Occipital lobe (tissue), 2 donors: ENCODE measurements around the gene LRRC14B. TPM values are rescaled to one million over a fixed set of nuclear protein-coding genes. Genes with fewer than 3 reads are reported as not detected.
"Not testable (repeated sequence)": the region's sequence is repeated elsewhere in the genome, so short reads cannot be mapped to it uniquely, and the experiment has no call there.

Source experiments
- DNase-seq: peaks from one replicate; lab custom pipeline; 2025; lab: John Stamatoyannopoulos, UW
- total RNA-seq: library from RNA; depleted of rRNA; stranded (reverse); fragments of >200 nt; gene quantifications from one replicate; pipeline ENCODE4 v1.2.3, GENCODE V29; 2014

The LRRC14B gene
- total RNA-seq, 1 donor from 2014 or later: not detected

- no peak for DNase-seq
These were observed 31.2 kb upstream of the LRRC14B start for GRCh38 chr5:160173-160510.

DNA sequence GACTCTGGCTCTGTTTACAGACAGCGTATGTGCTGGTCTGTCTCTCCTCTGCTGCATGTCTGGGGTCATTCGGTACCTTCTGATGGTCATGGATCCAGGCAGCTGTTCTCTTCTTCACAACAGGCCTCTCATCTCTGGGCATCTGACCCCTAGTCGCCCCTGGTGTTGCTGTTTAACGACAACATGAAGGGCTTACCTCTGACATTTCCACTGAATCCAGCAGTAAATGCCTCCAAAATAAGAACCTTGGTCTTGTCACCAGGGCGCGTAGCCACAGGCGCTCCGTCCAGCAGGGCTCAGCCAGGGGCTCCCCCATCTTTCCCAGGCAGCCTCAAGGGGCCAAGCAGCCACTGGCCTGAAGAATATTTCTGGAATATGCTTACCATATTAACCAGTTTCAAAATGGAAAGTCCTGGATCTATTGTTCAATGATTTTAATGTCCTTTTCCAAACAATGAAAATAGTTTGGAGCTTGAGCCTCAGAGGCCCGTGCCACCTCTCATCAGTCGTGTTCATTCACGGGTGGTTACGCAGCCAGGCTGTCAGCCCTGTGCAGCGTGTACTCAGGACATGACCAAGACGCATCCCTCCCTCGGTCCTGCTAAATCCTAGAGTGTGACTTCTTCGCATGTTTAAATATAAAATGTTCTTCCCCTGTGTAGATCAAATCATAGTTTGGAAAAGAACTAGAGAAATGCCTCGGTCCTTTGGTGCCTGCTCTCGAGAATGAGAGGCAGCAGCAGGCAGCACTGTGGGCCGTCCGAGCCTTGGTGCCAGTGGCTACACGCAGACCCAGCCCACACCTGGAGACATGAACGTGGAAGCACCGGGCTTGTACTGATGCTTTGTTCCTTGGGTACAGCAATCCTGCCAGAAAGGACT lies 30.1 kb upstream of the LRRC14B start:
- no peak for DNase-seq

- DNase-seq: no peak
These were observed 29.5 kb upstream of the LRRC14B start for GRCh38 chr5:161803-162110.

GRCh38 chr5:162190-162564 lies 29.1 kb upstream of the LRRC14B start:
- no peak for DNase-seq

DNA sequence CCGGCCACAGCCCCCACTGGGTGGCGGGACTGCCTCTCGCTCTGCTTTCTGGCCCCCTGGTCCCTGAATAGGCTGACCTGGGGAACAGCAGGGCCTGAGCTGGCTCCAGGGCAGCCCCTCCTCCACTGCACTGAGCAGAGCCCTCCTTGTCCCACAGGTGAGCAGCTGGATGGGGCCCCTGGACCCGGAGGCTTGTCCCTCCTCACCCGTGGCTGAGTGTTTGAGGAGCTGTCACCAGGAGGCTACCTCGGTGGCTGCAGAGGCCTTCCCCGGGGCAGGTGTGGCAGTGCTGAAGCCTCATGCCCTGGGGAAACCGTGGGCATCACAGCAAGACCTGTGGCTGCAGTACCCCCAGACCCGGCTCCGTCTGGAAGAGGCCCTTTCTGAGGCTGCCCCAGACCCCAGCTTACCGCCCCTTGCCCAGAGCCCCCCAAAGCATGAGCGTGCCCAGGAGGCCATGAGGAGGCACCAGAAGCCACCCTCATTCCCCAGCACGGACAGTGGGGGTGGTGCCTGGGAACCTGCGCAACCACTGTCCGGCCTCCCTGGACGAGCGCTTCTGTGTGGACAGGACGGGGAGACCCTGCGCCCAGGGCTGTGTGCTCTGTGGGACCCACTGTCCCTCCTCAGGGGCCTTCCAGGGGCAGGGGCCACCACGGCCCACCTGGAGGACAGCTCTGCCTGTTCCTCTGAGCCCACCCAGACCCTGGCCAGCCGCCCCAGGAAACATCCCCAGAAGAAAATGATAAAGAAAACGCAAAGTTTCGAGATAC lies 28.5 kb upstream of the LRRC14B start:
- DNase-seq: no peak

- no peak for DNase-seq
These were observed 28.0 kb upstream of the LRRC14B start for GRCh38 chr5:163338-163620.

GRCh38 chr5:163841-164240 lies 27.5 kb upstream of the LRRC14B start:
- DNase-seq: no peak

DNA sequence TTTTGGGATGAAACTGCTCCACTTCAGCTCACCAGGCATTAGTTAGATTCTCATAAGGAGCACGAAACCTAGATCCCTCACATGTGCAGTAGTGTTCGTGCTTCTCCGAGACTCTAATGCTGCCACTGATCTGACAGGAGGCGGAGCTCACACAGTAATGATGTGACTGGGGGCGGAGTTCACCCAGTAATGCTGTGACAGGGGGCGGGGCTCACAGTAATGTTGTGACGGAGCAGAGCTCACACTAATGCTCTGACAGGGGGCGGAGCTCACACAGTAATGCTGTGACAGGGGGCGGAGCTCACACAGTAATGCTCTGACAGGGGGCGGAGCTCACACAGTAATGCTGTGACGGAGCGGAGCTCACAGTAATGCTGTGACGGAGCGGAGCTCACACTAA lies 27.1 kb upstream of the LRRC14B start:
- DNase-seq: no peak

DNA sequence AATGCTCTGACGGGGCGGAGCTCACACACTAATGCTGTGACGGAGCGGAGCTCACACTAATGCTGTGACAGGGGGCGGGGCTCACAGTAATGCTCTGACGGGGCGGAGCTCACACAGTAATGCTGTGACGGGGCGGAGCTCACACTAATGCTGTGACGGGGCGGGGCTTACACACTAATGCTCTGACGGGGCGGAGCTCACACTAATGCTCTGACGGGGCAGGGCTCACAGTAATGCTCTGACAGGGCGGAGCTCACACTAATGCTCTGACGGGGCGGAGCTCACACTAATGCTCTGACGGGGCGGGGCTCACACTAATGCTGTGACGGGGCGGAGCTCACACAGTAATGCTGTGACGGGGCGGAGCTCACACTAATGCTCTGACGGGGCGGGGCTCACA lies 26.5 kb upstream of the LRRC14B start:
- not testable (repeated sequence) for DNase-seq

GRCh38 chr5:166441-167372 lies 24.6 kb upstream of the LRRC14B start:
- no peak for DNase-seq

- no peak for DNase-seq
These were observed 23.8 kb upstream of the LRRC14B start for GRCh38 chr5:167511-167910.

DNA sequence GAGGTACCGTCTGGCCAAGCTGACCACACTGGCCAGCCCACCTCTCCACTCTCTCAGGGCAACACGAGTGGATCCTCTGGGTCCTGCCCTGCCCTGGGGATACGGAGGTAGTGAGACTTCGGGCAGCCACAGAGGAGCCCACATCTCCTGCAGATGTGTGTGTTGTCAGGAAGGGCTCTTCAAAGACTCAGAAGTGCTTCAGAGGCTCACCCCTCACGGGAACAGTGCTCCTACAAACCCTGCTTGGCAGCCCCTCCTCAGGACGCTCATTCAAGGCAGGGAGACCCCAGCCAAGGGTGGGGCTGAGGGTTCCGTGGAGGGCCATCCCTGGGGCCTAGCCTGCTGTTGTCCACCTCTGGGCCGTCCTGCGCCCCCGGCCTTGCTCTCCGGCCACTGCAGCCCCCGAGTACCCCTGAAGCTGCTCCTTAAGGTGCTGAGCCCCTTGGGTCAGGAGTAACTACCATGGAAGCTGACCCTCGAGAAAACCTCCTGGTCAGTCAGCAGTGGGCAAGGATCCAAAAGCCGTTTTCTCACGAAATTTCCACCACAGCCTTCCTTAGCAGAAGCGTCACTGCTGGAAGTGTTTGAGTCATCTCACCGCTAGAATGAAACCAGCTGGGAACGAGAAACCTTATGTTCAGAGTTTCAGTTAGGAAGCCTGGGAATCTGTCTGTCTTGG lies 23.2 kb upstream of the LRRC14B start:
- DNase-seq: no peak

- DNase-seq: no peak
These were observed 22.1 kb upstream of the LRRC14B start for GRCh38 chr5:169071-169727.

- DNase-seq: no peak
These were observed 21.6 kb upstream of the LRRC14B start for GRCh38 chr5:169728-170094.

DNA sequence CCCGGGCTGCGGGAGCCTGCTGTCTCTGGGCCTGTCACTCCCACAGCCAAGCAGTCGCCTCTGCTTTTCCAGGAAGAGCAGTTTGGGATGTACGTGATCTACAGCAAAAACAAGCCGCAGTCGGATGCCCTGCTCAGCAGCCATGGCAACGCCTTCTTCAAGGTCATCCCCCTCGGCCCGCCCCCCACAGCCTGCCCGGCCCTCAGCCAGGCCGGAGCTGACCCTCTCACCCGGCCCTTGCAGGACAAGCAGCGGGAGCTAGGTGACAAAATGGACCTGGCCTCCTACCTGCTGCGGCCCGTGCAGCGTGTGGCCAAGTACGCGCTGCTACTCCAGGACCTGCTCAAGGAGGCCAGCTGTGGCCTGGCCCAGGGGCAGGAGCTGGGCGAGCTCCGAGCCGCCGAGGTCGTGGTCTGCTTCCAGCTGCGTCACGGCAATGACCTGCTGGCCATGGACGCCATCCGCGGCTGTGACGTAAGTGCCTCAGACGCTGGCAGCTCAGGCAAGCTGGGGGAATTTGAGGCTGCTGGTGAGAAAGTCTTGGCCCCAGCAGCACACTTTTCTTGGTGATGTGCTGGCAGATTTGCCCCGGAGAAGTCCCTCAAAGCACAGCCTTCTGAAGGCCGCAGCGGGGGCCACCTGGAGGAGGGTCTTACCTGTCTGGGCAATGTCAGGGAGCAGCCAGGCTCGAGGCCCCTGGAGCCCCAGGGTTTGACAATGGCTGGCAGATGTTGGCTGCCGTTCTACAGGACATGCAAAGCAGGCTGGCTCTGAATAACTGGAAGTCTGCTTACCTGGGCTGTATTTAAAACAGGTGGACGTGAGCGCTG lies 20.1 kb upstream of the LRRC14B start:
- no peak for DNase-seq

- DNase-seq: no peak
These were observed 19.4 kb upstream of the LRRC14B start for GRCh38 chr5:171801-172331.

DNA sequence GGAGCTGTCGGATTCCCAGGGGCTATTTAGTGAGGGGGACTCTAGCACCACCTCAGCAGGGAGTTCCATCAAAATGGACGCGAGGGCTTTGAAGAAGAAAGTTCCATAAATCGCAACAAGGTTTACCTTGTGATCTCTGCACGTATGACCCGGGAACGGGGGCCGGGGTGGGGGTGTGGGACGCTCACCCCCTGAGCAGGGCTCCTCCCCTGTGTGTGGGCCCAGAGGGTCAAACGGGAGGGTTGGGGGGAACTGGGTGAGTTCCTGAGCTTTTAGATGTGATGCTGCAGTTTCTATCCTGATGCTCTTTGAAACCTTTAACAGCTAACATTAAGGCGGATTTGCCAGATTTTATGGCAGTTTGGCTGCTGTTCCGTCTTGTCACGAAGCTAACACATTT lies 18.9 kb upstream of the LRRC14B start:
- DNase-seq: no peak

DNA sequence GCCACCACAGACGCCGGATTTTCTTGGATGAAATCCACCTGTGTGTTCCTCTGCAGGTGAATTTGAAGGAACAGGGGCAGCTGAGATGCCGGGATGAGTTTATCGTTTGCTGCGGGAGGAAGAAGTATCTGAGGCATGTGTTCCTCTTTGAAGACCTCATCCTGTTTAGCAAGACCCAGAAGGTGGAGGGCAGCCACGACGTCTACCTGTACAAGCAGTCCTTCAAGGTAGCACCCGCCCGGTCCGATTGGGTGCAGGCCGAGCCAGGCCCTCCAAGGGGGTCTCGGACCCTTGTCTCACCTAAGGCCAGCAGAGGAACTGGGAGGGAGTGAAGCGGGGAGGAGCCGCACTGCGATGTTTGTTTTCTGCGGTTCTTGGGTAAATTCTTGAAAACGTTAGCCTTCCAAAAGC lies 18.4 kb upstream of the LRRC14B start:
- DNase-seq: no peak

DNA sequence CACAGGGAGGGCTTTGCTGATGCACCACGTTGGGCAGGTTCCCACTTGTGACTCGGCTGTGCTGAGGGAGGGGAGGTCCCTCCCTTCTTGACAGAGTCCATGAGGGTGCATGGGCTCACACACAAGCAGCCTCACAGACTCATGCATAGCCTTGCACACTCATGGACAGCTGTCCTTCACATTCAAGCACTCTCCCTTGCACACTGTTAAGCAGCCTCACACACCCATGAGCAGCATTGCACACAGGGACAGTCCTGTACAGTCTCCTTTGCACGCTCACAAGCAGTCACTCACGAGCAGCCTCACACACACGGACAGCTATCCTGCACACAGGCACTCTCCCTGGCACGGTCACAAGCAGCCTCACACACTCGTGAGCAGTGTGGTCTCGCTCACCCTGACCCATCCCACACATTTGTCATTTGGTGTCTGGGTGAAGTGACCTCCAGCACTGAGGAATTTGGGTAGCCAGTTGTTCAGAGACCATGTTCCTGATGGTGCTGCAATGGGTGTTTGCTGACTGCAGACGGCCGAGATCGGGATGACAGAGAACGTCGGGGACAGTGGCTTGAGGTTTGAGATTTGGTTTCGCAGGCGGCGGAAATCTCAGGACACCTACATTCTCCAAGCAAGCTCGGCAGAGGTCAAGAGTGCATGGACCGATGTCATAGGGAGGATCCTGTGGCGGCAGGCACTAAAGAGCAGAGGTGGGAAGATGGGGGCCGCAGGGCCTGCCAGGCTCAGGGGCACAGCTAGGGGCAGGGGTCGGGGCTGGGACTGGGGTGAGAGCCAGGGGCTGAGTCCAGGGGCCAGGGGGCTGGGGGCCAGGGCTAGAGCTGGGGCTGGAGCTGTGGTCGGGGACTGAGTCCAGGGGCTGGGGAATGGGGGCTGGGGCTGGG lies 17.7 kb upstream of the LRRC14B start:
- no peak for DNase-seq
